ENCODE measurements around the gene GLRX5. TPM values are rescaled to one million over a fixed set of nuclear protein-coding genes. Genes with fewer than 3 reads are reported as not detected.

The GLRX5 gene
- total RNA-seq (2014; rRNA removed; shearing (Covaris generic)): 53.1 and 56.1 TPM in 2 replicates

- DNase-seq (ENCODE audit: low spot score): peak; percentile 97
Measured at GRCh38 chr14:95534299-95535225, at the start of gene GLRX5. TSS of gene GLRX5 (plus strand) at chr14:95535050. CDS start at chr14:95535090, 40 bp downstream.

GRCh38 chr14:95485222-95485819 is 49.5 kb upstream of the GLRX5 start:
- DNase-seq (ENCODE audit: low spot score): no peak

GRCh38 chr14:95486875-95487668 is 47.8 kb upstream of the GLRX5 start:
- no peak for DNase-seq (ENCODE audit: low spot score)

- DNase-seq (ENCODE audit: low spot score): no peak
Measured at GRCh38 chr14:95487669-95488084, 47.2 kb upstream of the GLRX5 start.

- DNase-seq (ENCODE audit: low spot score): no peak
Measured at GRCh38 chr14:95488376-95489213, 46.3 kb upstream of the GLRX5 start.

- no peak for DNase-seq (ENCODE audit: low spot score)
Measured at GRCh38 chr14:95489214-95490137, 45.4 kb upstream of the GLRX5 start.

- DNase-seq (ENCODE audit: low spot score): no peak
Measured at GRCh38 chr14:95490138-95490509, 44.7 kb upstream of the GLRX5 start.

GRCh38 chr14:95490727-95491451 is 44.0 kb upstream of the GLRX5 start:
- peak; percentile 26 for DNase-seq (ENCODE audit: low spot score)

GRCh38 chr14:95491936-95492608 is 42.8 kb upstream of the GLRX5 start:
- DNase-seq (ENCODE audit: low spot score): no peak

GRCh38 chr14:95493503-95493902 is 41.3 kb upstream of the GLRX5 start:
- DNase-seq (ENCODE audit: low spot score): no peak

GRCh38 chr14:95493976-95494375 is 40.9 kb upstream of the GLRX5 start:
- DNase-seq (ENCODE audit: low spot score): no peak

- DNase-seq (ENCODE audit: low spot score): no peak
Measured at GRCh38 chr14:95494456-95494855, 40.4 kb upstream of the GLRX5 start.

GRCh38 chr14:95495076-95495475 is 39.8 kb upstream of the GLRX5 start:
- DNase-seq (ENCODE audit: low spot score): no peak

GRCh38 chr14:95495538-95496025 is 39.3 kb upstream of the GLRX5 start:
- DNase-seq (ENCODE audit: low spot score): no peak

- DNase-seq (ENCODE audit: low spot score): no peak
Measured at GRCh38 chr14:95496111-95496681, 38.7 kb upstream of the GLRX5 start.

- no peak for DNase-seq (ENCODE audit: low spot score)
Measured at GRCh38 chr14:95496690-95497259, 38.1 kb upstream of the GLRX5 start.

- DNase-seq (ENCODE audit: low spot score): no peak
Measured at GRCh38 chr14:95497561-95498011, 37.3 kb upstream of the GLRX5 start.
